Measurements from ENCODE around the gene DOC2A.

Gene DOC2A

GRCh38 chr16:30026449-30026848, 15.6 kb upstream of the DOC2A start:
- no peak overlapping the region for H3K4me3 ChIP-seq (ENCODE audit: low read depth, low read length)
- ChIA-PET CTCF (interaction anchor here (0.6 kb wide), 1 partner anchor 178 kb away, joined by 3 read pairs; no protein-coding TSS in a partner anchor), POLR2A (no interaction called here)
- no peaks in the 10 kb centered on the region for H3K9me3 ChIP-seq (ENCODE audit: control insufficient read depth, insufficient read depth, low read depth, low read length)
- H3K27ac ChIP-seq (ENCODE audit: extremely low read depth, low read depth, low read length), result no peak overlapping the region
- no peaks in the 10 kb centered on the region for H3K36me3 ChIP-seq (ENCODE audit: control insufficient read depth in 2 of 2, insufficient read depth in 1 of 2, low read length in 2 of 2)
- no peak for TF ChIP-seq ZBTB7A (tag by site-specific recombination; IDR thresholded peaks at IDR 0.05; ENCODE audit: low read depth)
- TF ChIP-seq ZNF311 (tag by site-specific recombination; IDR thresholded peaks at IDR 0.05; ENCODE audit: borderline replicate concordance), result no peak
- TF ChIP-seq ZNF843 (tag by site-specific recombination; IDR thresholded peaks at IDR 0.05), result no peak
- TF ChIP-seq KLF8 (tag by site-specific recombination; IDR thresholded peaks at IDR 0.05), result no peak
- TF ChIP-seq ZNF658 (tag by site-specific recombination; IDR thresholded peaks at IDR 0.05), result no peak
- no peak for TF ChIP-seq ZNF513 (tag by site-specific recombination; IDR thresholded peaks at IDR 0.05)
- no peak for TF ChIP-seq ZNF629 (tag by site-specific recombination; IDR thresholded peaks at IDR 0.05)
- TF ChIP-seq TRIM28 (IDR thresholded peaks at IDR 0.05; ENCODE audit: borderline replicate concordance, low read length), result no peak
- TF ChIP-seq, protein P1, sequence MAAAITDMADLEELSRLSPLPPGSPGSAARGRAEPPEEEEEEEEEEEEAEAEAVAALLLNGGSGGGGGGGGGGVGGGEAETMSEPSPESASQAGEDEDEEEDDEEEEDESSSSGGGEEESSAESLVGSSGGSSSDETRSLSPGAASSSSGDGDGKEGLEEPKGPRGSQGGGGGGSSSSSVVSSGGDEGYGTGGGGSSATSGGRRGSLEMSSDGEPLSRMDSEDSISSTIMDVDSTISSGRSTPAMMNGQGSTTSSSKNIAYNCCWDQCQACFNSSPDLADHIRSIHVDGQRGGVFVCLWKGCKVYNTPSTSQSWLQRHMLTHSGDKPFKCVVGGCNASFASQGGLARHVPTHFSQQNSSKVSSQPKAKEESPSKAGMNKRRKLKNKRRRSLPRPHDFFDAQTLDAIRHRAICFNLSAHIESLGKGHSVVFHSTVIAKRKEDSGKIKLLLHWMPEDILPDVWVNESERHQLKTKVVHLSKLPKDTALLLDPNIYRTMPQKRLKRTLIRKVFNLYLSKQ (tag by site-specific recombination; IDR thresholded peaks at IDR 0.05; ENCODE audit: borderline replicate concordance), result no peak
- no peak for TF ChIP-seq ZNF792 (tag by site-specific recombination; IDR thresholded peaks at IDR 0.05)
- TF ChIP-seq ZNF214 (tag by site-specific recombination; IDR thresholded peaks at IDR 0.05; ENCODE audit: borderline replicate concordance), result no peak
- no peak for TF ChIP-seq ZNF529 (tag by site-specific recombination; IDR thresholded peaks at IDR 0.05; ENCODE audit: insufficient replicate concordance)
- H3K4me1 ChIP-seq (ENCODE audit: control insufficient read depth, insufficient read depth, low read length), result no peaks in the 10 kb centered on the region

DNA sequence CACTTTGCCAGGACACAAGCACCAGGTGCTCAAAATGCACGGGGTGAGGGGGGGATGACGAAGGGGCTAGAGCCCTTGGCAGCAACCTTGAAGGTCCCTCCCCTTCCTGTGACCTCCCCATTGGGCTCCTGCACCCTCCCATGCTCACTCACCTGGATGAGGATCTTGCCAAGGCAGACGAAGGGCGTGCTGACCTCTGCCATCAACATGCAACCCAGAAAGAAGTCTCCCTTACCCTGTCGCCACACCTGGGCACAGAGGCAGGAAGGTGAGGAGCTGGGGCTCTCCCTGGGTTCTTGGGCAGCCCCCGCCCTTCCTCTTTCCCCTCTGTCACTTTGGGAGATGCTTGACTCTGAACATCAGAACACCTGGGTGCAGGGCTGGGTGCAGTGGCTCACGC, 14.7 kb upstream of the DOC2A start:
- CTCF ChIA-PET, result interaction anchor here (0.6 kb wide), 1 partner anchor 14 kb away, joined by 3 read pairs; no protein-coding TSS in a partner anchor
- Histone ChIP-seq H3K9me3 (ENCODE audit: control insufficient read depth, insufficient read depth, low read depth, low read length) (no peaks in the 10 kb centered on the region), H3K4me1 (ENCODE audit: control insufficient read depth, insufficient read depth, low read length) (no peaks in the 10 kb centered on the region), H3K36me3 (ENCODE audit: control insufficient read depth in 2 of 2, insufficient read depth in 1 of 2, low read length in 2 of 2) (no peaks in the 10 kb centered on the region), H3K4me3 (ENCODE audit: low read depth, low read length) (no peak overlapping the region), H3K27ac (ENCODE audit: extremely low read depth, low read depth, low read length) (no peak overlapping the region)
- TF ChIP-seq ZNF114 (tag by site-specific recombination; IDR thresholded peaks at IDR 0.05), result no peak
- peak; percentile 26; the same call in 1 of the 2 replicates for TF ChIP-seq GLIS2 (tag by site-specific recombination; IDR thresholded peaks at IDR 0.05)
- POLR2A ChIA-PET, result no interaction called here

- no peak overlapping the region for H3K4me3 ChIP-seq (ENCODE audit: low read depth, low read length)
- no peaks in the 10 kb centered on the region for H3K4me1 ChIP-seq (ENCODE audit: control insufficient read depth, insufficient read depth, low read length)
- ChIA-PET CTCF (interaction anchor here (0.6 kb wide), 1 partner anchor 15 kb away, joined by 3 read pairs; no protein-coding TSS in a partner anchor), POLR2A (no interaction called here)
- no peaks in the 10 kb centered on the region for H3K36me3 ChIP-seq (ENCODE audit: control insufficient read depth in 2 of 2, insufficient read depth in 1 of 2, low read length in 2 of 2)
- H3K9me3 ChIP-seq (ENCODE audit: control insufficient read depth, insufficient read depth, low read depth, low read length), result no peaks in the 10 kb centered on the region
- H3K27ac ChIP-seq (ENCODE audit: extremely low read depth, low read depth, low read length), result no peak overlapping the region
- TF ChIP-seq SP2 (tag by site-specific recombination; IDR thresholded peaks at IDR 0.05) (no peak), ZNF292 (tag by site-specific recombination; IDR thresholded peaks at IDR 0.05; ENCODE audit: borderline replicate concordance, low read depth) (no peak), ZNF776 (tag by site-specific recombination; IDR thresholded peaks at IDR 0.05; ENCODE audit: borderline replicate concordance) (no peak), ZNF518A (tag by site-specific recombination; conservative IDR thresholded peaks at IDR 0.05; ENCODE audit: low read depth) (no peak), RBAK (tag by site-specific recombination; IDR thresholded peaks at IDR 0.05) (no peak), ZNF548 (tag by site-specific recombination; IDR thresholded peaks at IDR 0.05) (no peak), FEZF1 (tag by site-specific recombination; IDR thresholded peaks at IDR 0.05) (no peak), ZNF654 (tag by site-specific recombination; IDR thresholded peaks at IDR 0.05; ENCODE audit: low read depth) (no peak)
Observed at GRCh38 chr16:30025156-30025555, 14.3 kb upstream of the DOC2A start.
